Measurements from ENCODE around the gene XYLT2. TPM values are rescaled to one million over a fixed set of nuclear protein-coding genes. Genes with fewer than 3 reads are reported as not detected.

The XYLT2 gene
- total RNA-seq, 3 donors from 2014 or later: 13.6 to 27.5 (median 24.4) TPM

- no peak overlapping the region for H3K27ac ChIP-seq
Measured at GRCh38 chr17:50363217-50364060, 17.5 kb downstream of the XYLT2 start.

DNA sequence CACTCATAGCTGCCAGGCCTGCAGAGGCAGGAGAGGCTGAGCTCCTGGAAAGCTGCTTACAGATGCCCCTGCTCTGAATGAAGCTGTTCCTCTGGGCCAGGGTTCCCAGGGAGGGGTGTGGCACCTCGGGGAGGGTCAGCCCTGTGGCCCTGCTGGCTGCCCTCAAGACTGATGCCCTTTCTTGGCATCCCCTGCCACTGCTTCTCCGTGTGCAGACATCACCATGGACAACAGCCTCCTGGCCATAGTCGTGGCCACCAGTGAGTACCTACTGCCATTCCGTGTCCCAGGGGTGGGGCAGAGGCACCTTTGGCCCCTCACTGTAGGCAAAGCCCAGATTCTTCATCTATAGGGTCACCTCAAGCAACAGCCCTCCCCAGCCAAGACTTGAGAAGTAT is 18.1 kb downstream of the XYLT2 start:
- H3K4me3 ChIP-seq: no peak overlapping the region
- intact Hi-C loops (cut with DNase I; ENCODE audit: low total_unique reads): no loop called here
- no peaks in the 10 kb centered on the region for H3K36me3 ChIP-seq
- TF ChIP-seq POLR2AphosphoS5 (IDR thresholded peaks at IDR 0.05): no peak
- TF ChIP-seq, protein P1, sequence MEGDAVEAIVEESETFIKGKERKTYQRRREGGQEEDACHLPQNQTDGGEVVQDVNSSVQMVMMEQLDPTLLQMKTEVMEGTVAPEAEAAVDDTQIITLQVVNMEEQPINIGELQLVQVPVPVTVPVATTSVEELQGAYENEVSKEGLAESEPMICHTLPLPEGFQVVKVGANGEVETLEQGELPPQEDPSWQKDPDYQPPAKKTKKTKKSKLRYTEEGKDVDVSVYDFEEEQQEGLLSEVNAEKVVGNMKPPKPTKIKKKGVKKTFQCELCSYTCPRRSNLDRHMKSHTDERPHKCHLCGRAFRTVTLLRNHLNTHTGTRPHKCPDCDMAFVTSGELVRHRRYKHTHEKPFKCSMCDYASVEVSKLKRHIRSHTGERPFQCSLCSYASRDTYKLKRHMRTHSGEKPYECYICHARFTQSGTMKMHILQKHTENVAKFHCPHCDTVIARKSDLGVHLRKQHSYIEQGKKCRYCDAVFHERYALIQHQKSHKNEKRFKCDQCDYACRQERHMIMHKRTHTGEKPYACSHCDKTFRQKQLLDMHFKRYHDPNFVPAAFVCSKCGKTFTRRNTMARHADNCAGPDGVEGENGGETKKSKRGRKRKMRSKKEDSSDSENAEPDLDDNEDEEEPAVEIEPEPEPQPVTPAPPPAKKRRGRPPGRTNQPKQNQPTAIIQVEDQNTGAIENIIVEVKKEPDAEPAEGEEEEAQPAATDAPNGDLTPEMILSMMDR (IDR thresholded peaks at IDR 0.05): no peak
- no peak for TF ChIP-seq POLR2A (IDR thresholded peaks at IDR 0.05)
- no peak for DNase-seq (ENCODE audit: low spot score in 2 of 2)
- no peaks in the 10 kb centered on the region for H3K4me1 ChIP-seq
- H3K9me3 ChIP-seq: no peaks in the 10 kb centered on the region
- no peak overlapping the region for H3K27ac ChIP-seq
- H3K27me3 ChIP-seq: no peaks in the 10 kb centered on the region

More at GRCh38 chr17:50363217-50364060, 17.5 kb downstream of the XYLT2 start:
- Histone ChIP-seq H3K4me1 (no peaks in the 10 kb centered on the region), H3K9me3 (no peaks in the 10 kb centered on the region), H3K36me3 (no peaks in the 10 kb centered on the region), H3K4me3 (no peak overlapping the region), H3K27me3 (no peaks in the 10 kb centered on the region)
- intact Hi-C loops (cut with DNase I; ENCODE audit: low total_unique reads): no loop called here
- DNase-seq (ENCODE audit: low spot score in 2 of 2): no peak
- TF ChIP-seq, protein P1 (IDR thresholded peaks at IDR 0.05): no peak
- TF ChIP-seq POLR2AphosphoS5 (IDR thresholded peaks at IDR 0.05): no peak
- no peak for TF ChIP-seq POLR2A (IDR thresholded peaks at IDR 0.05)

DNA sequence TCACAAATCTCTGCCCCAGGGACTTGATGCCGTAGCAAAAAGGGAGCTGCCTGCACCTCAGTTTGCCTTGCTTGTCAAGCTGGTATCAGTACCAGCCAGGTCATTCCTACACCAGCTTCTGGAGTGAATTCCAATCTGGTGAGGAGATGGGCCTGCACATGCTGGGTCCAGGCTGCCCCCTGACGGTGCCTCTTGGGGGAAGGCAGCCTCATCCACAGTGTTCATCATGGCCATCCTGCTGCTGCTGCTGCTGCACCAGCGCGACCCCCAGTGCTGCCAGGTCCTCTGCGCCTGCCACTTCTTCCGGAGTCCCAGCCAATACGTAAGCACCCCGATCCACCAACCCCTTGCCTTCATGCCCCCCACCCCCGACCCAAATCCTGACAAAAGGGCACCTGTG is 18.8 kb downstream of the XYLT2 start:
- no peaks in the 10 kb centered on the region for H3K4me1 ChIP-seq
- H3K4me3 ChIP-seq: no peak overlapping the region
- peaks cover 1% of the 10 kb centered on the region for H3K36me3 ChIP-seq
- no peaks in the 10 kb centered on the region for H3K9me3 ChIP-seq
- no peak for DNase-seq (ENCODE audit: low spot score in 2 of 2)
- intact Hi-C loops (cut with DNase I; ENCODE audit: low total_unique reads): no loop called here
- no peak overlapping the region for H3K27ac ChIP-seq
- H3K27me3 ChIP-seq: no peaks in the 10 kb centered on the region
- TF ChIP-seq, protein P1 (IDR thresholded peaks at IDR 0.05): no peak
- TF ChIP-seq POLR2A (IDR thresholded peaks at IDR 0.05) (no peak), POLR2AphosphoS5 (IDR thresholded peaks at IDR 0.05) (no peak)

DNA sequence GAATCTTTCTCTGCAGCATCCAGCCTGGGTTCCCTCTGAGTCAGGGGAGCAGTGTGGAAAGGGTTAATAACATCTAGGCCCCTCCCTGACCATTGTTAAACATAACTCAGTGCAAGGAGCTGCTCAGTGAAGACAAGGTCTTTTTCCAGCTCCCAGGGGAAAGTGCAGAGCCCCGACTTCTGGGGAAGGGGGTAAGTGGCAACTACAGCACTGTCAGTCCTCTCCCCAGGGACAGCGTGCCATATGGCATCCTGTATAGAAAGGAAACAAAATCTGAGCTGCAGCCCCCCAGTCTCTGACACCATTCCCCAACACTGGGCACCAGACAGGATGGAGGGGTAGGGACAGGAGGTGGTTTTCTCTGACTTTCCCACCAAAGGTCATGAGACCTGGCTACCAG is 19.2 kb downstream of the XYLT2 start:
- TF ChIP-seq POLR2A (IDR thresholded peaks at IDR 0.05) (no peak), POLR2AphosphoS5 (IDR thresholded peaks at IDR 0.05) (no peak)
- TF ChIP-seq, protein P1 (IDR thresholded peaks at IDR 0.05): no peak
- intact Hi-C loops (cut with DNase I; ENCODE audit: low total_unique reads): no loop called here
- no peaks in the 10 kb centered on the region for H3K4me1 ChIP-seq
- no peaks in the 10 kb centered on the region for H3K27me3 ChIP-seq
- H3K36me3 ChIP-seq: peaks cover 5% of the 10 kb centered on the region
- no peaks in the 10 kb centered on the region for H3K9me3 ChIP-seq
- H3K4me3 ChIP-seq: no peak overlapping the region
- DNase-seq (ENCODE audit: low spot score in 2 of 2): no peak
- no peak overlapping the region for H3K27ac ChIP-seq

GRCh38 chr17:50365649-50366393 is 19.9 kb downstream of the XYLT2 start:
- Histone ChIP-seq H3K4me3 (no peak overlapping the region), H3K27me3 (no peaks in the 10 kb centered on the region), H3K9me3 (no peaks in the 10 kb centered on the region), H3K36me3 (peaks cover 5% of the 10 kb centered on the region), H3K27ac (no peak overlapping the region), H3K4me1 (no peaks in the 10 kb centered on the region)
- no peak for DNase-seq (ENCODE audit: low spot score in 2 of 2)
- intact Hi-C loops (cut with DNase I; ENCODE audit: low total_unique reads): no loop called here
- TF ChIP-seq, protein P1 (IDR thresholded peaks at IDR 0.05): no peak
- TF ChIP-seq POLR2A (IDR thresholded peaks at IDR 0.05): no peak
- TF ChIP-seq POLR2AphosphoS5 (IDR thresholded peaks at IDR 0.05): no peak

Data from breast epithelium (tissue), 4 donors.